ENCODE data around the gene EPHA6.

DNA sequence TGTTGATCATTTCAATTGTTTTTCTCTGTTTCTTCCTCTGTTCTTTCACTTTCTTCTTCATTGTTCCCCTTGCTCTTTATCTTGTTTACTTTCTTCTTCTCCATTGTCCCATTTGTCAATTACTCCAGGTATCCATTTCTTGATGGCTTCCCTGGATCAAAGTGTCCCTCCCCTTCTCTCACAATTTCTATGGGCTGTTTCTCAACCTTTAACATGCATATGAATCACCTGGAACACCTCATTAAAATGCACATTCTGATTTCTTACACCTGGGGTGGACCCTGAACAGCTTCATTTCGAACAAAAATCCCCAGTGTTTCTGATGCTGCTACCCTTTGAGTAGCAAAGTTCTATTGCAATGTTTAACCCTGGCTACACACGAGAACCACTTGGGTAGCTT lies 454.8 kb downstream of the EPHA6 start:
- no peak for TF ChIP-seq POLR2A (IDR thresholded peaks at IDR 0.05; ENCODE audit: low read length)
- TF ChIP-seq GATA1 (IDR thresholded peaks at IDR 0.05; ENCODE audit: low read depth, low read length): no peak

All from erythroblast (primary cell).